ENCODE data around the gene SH2D2A. TPM values are rescaled to one million over a fixed set of nuclear protein-coding genes. Genes with fewer than 3 reads are reported as not detected.

Gene SH2D2A
- total and polyA plus RNA-seq, 2 of the 4 experiments (the other 2 are of a cell fraction) = not detected

DNA sequence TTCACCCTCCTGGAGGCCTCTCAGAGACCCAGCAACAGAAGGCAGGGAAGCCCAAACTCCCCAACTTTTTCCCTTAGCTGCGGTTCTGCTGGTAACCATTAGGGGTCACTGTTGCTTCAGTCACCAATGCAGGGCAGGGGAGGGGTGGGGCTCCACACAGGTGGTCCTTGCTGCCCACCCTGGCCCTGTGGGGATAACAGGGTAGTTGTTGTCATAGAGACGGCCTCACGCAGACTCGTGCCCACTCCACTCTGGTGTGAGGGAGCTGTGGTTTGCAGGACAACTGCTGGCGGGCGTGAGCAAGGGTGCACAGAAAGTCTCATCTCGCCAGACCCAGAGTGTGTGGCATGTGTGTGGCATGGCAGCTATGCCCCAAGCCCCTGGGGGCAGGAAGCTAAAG lies 22.3 kb upstream of the SH2D2A start:
- TF ChIP-seq SMC3 (IDR thresholded peaks at IDR 0.05; ENCODE audit: low read depth, low read length) = peak; percentile 57
- peak; percentile 73 for TF ChIP-seq RAD21 (IDR thresholded peaks at IDR 0.05; ENCODE audit: low read length)
- TF ChIP-seq NFE2L2 (IDR thresholded peaks at IDR 0.05; ENCODE audit: low read depth, low read length) = no peak
- no peak for TF ChIP-seq CHD1 (IDR thresholded peaks at IDR 0.05; ENCODE audit: low read depth, low read length)
- TF ChIP-seq CEBPB (IDR thresholded peaks at IDR 0.05; ENCODE audit: low read depth, low read length) = no peak
- TF ChIP-seq, protein P1, sequence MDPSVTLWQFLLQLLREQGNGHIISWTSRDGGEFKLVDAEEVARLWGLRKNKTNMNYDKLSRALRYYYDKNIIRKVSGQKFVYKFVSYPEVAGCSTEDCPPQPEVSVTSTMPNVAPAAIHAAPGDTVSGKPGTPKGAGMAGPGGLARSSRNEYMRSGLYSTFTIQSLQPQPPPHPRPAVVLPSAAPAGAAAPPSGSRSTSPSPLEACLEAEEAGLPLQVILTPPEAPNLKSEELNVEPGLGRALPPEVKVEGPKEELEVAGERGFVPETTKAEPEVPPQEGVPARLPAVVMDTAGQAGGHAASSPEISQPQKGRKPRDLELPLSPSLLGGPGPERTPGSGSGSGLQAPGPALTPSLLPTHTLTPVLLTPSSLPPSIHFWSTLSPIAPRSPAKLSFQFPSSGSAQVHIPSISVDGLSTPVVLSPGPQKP (IDR thresholded peaks at IDR 0.05; ENCODE audit: borderline replicate concordance, low read depth, low read length) = no peak
- TF ChIP-seq, protein P2, sequence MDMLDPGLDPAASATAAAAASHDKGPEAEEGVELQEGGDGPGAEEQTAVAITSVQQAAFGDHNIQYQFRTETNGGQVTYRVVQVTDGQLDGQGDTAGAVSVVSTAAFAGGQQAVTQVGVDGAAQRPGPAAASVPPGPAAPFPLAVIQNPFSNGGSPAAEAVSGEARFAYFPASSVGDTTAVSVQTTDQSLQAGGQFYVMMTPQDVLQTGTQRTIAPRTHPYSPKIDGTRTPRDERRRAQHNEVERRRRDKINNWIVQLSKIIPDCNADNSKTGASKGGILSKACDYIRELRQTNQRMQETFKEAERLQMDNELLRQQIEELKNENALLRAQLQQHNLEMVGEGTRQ (IDR thresholded peaks at IDR 0.05; ENCODE audit: low read depth, low read length) = no peak
- no peak for TF ChIP-seq RFX5 (IDR thresholded peaks at IDR 0.05; ENCODE audit: low read depth, low read length)
- no peak for TF ChIP-seq FOS (IDR thresholded peaks at IDR 0.05; ENCODE audit: low read depth, low read length)
- no peak for TF ChIP-seq RCOR1 (IDR thresholded peaks at IDR 0.05; ENCODE audit: insufficient replicate concordance, low read length)
- TF ChIP-seq, protein P3, sequence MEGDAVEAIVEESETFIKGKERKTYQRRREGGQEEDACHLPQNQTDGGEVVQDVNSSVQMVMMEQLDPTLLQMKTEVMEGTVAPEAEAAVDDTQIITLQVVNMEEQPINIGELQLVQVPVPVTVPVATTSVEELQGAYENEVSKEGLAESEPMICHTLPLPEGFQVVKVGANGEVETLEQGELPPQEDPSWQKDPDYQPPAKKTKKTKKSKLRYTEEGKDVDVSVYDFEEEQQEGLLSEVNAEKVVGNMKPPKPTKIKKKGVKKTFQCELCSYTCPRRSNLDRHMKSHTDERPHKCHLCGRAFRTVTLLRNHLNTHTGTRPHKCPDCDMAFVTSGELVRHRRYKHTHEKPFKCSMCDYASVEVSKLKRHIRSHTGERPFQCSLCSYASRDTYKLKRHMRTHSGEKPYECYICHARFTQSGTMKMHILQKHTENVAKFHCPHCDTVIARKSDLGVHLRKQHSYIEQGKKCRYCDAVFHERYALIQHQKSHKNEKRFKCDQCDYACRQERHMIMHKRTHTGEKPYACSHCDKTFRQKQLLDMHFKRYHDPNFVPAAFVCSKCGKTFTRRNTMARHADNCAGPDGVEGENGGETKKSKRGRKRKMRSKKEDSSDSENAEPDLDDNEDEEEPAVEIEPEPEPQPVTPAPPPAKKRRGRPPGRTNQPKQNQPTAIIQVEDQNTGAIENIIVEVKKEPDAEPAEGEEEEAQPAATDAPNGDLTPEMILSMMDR (conservative IDR thresholded peaks at IDR 0.05; ENCODE audit: low read depth, low read length) = peak; percentile 75
- no peak for TF ChIP-seq MXI1 (IDR thresholded peaks at IDR 0.05; ENCODE audit: borderline replicate concordance, low read depth, low read length)
- TF ChIP-seq BHLHE40 (IDR thresholded peaks at IDR 0.05; ENCODE audit: low read depth, low read length) = no peak
- peak; percentile 37; the same call in 1 of the 2 replicates for TF ChIP-seq MAZ (IDR thresholded peaks at IDR 0.05; ENCODE audit: borderline replicate concordance, low read depth, low read length)
- no peak for TF ChIP-seq POLR2A (IDR thresholded peaks at IDR 0.05; ENCODE audit: low read depth, low read length)
- no peak for TF ChIP-seq MAFK (IDR thresholded peaks at IDR 0.05; ENCODE audit: low read depth, low read length)
- H3K27ac ChIP-seq (ENCODE audit: insufficient read depth, low read length) = no peak overlapping the region
- H3K4ac ChIP-seq (ENCODE audit: low read depth, low read length) = no peak overlapping the region
- H3K36me3 ChIP-seq (ENCODE audit: control insufficient read depth, insufficient read depth, low read length) = no peaks in the 10 kb centered on the region
- H4K91ac ChIP-seq (ENCODE audit: insufficient read depth, low read depth, low read length) = no peak overlapping the region
- no peaks in the 10 kb centered on the region for H3K9me1 ChIP-seq (ENCODE audit: insufficient read depth, low read length)
- ChIA-PET POLR2A (ENCODE audit: unreplicated experiment) (no interaction called here), CTCF (interaction anchor here (0.6 to 3.7 kb wide), 15 partner anchors 9 to 149 kb away, joined by 3 to 26 read pairs (median 3); partner anchors contain the start of genes INSRR and NTRK1)
- dilution Hi-C loops (cut with HindIII; ENCODE audit: low sequenced_read_pairs, unreplicated experiment) = no loop called here
- no peaks in the 10 kb centered on the region; the same call in 1 of the 2 replicates for H3K9me3 ChIP-seq (ENCODE audit: control insufficient read depth, insufficient read depth, low read length)
- no peak overlapping the region for H3K14ac ChIP-seq (replicated peaks; ENCODE audit: low read depth, low read length)
- no TSS peak for BruUV-seq (replicated peaks)
- peaks cover 82% of the 10 kb centered on the region for H3K27me3 ChIP-seq (ENCODE audit: control insufficient read depth, insufficient read depth, low read length)
- H4K20me1 ChIP-seq (ENCODE audit: insufficient read depth, low read length) = no peaks in the 10 kb centered on the region; the same call in none of the 2 replicates
- no peak overlapping the region for H3K4me3 ChIP-seq (ENCODE audit: insufficient read depth, low read depth, low read length)
- DNase-seq (no peak), ATAC-seq (ENCODE audit: low read depth) (peak; percentile 87)
- H2BK5ac ChIP-seq (ENCODE audit: low read depth, low read length, poor library complexity, severe bottlenecking) = no peak overlapping the region
- in situ Hi-C loops (cut with MboI; ENCODE audit: low sequenced_read_pairs) = no loop called here
- no peak overlapping the region for H2BK20ac ChIP-seq (ENCODE audit: low read depth, low read length)
- H3K4me1 ChIP-seq (ENCODE audit: control insufficient read depth, insufficient read depth, low read length) = no peaks in the 10 kb centered on the region
- peak overlapping the region; percentile 47 for H2AFZ ChIP-seq (replicated peaks; ENCODE audit: low read length, poor library complexity)
- no peak overlapping the region for H2BK120ac ChIP-seq (ENCODE audit: low read depth, low read length)
- intact Hi-C loops (cut with micrococcal nuclease) = loop anchor here (1.0 kb wide), 1 partner anchor 51 kb away; no protein-coding TSS in a partner anchor
- no peak overlapping the region for H2AK5ac ChIP-seq (ENCODE audit: low read depth, low read length)
- no peak overlapping the region for H3K9ac ChIP-seq (ENCODE audit: low read depth, low read length)
- H2BK15ac ChIP-seq (ENCODE audit: low read depth, low read length) = no peak overlapping the region
- no peak overlapping the region for H3K4me2 ChIP-seq (ENCODE audit: low read depth, low read length)
- peak overlapping the region; percentile 46 for H2AK9ac ChIP-seq (replicated peaks; ENCODE audit: low read depth, low read length, poor library complexity)
- H3K23ac ChIP-seq (ENCODE audit: low read depth, low read length) = no peak overlapping the region
- no peak overlapping the region for H4K8ac ChIP-seq (ENCODE audit: low read depth in 2 of 2, low read length in 2 of 2)
- no peaks in the 10 kb centered on the region for H3K79me1 ChIP-seq (ENCODE audit: low read depth in 1 of 2, low read length in 2 of 2)
- H3K56ac ChIP-seq (ENCODE audit: extremely low read depth, insufficient read depth, low read length) = no peak overlapping the region
- no peak overlapping the region for H4K5ac ChIP-seq (ENCODE audit: low read depth, low read length)
- no peak overlapping the region for H3K18ac ChIP-seq (ENCODE audit: low read depth, low read length)
- WGBS, 2 experiments (ENCODE audit: extremely low coverage in 2 of 2, insufficient read length in 1 of 2) = 0% methylated on average over 3 of the region's 7 CpGs; no CpG with 5 or more reads in 1 of the 2 experiments
